Activated naive CD4-positive, alpha-beta T cell treated with anti-CD3 and anti-CD28 coated beads for 36 hours (primary cell): ENCODE measurements around the gene DOP1A. TPM values are rescaled to one million over a fixed set of nuclear protein-coding genes. Genes with fewer than 3 reads are reported as not detected.

Experiments
- CTCF ChIA-PET: fragments of 350-600 bp; sonication (Branson Sonifier 250); formaldehyde crosslinking; loops from one replicate; lab custom pipeline; 2021; ENCODE audit warnings: antibody characterized with exemption; lab: Charles Lee
- DNase-seq: peaks from one replicate; pipeline ENCODE4 v3.0.0-alpha.2; 2020
- H3K27ac Mint-ChIP-seq: one replicate; pipeline ENCODE4 v1.8.0; 2021; ENCODE audit warnings: mild to moderate bottlenecking, mixed read lengths
- H3K27me3 Mint-ChIP-seq: one replicate; pipeline ENCODE4 v1.8.0; 2021; ENCODE audit warnings: low read depth, mixed read lengths
- H3K36me3 Mint-ChIP-seq: one replicate; pipeline ENCODE4 v1.8.0; 2021; ENCODE audit warnings: low read depth, mixed read lengths
- H3K4me1 Mint-ChIP-seq: one replicate; pipeline ENCODE4 v1.8.0; 2021; ENCODE audit warnings: low read depth, mixed read lengths
- H3K4me3 Mint-ChIP-seq: one replicate; pipeline ENCODE4 v1.8.0; 2021; ENCODE audit warnings: mild to moderate bottlenecking, moderate library complexity, mixed read lengths
- H3K9me3 Mint-ChIP-seq: one replicate; pipeline ENCODE4 v1.8.0; 2021; ENCODE audit warnings: mixed read lengths
- intact Hi-C: fragments of 100-400 bp; cut with micrococcal nuclease; formaldehyde crosslinking; loops from one replicate; pipeline ENCODE4 v1.15.1; 2023
- total RNA-seq, 2 experiments: library from RNA; stranded (reverse); gene quantifications; one replicate each; pipeline ENCODE4 v1.2.3, GENCODE V29; 2021

DOP1A gene, protein sequence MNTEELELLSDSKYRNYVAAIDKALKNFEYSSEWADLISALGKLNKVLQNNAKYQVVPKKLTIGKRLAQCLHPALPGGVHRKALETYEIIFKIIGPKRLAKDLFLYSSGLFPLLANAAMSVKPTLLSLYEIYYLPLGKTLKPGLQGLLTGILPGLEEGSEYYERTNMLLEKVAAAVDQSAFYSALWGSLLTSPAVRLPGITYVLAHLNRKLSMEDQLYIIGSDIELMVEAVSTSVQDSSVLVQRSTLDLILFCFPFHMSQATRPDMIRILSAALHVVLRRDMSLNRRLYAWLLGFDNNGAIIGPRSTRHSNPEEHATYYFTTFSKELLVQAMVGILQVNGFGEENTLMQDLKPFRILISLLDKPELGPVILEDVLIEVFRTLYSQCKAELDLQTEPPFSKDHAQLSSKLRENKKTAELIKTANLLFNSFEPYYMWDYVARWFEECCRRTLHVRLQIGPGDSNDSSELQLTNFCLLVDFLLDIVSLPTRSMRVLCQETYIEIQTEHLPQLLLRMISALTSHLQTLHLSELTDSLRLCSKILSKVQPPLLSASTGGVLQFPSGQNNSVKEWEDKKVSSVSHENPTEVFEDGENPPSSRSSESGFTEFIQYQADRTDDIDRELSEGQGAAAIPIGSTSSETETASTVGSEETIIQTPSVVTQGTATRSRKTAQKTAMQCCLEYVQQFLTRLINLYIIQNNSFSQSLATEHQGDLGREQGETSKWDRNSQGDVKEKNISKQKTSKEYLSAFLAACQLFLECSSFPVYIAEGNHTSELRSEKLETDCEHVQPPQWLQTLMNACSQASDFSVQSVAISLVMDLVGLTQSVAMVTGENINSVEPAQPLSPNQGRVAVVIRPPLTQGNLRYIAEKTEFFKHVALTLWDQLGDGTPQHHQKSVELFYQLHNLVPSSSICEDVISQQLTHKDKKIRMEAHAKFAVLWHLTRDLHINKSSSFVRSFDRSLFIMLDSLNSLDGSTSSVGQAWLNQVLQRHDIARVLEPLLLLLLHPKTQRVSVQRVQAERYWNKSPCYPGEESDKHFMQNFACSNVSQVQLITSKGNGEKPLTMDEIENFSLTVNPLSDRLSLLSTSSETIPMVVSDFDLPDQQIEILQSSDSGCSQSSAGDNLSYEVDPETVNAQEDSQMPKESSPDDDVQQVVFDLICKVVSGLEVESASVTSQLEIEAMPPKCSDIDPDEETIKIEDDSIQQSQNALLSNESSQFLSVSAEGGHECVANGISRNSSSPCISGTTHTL (N-terminal part only)
- total RNA-seq, result 1 to 10 TPM; 5.0 to 6.5 TPM

DNA sequence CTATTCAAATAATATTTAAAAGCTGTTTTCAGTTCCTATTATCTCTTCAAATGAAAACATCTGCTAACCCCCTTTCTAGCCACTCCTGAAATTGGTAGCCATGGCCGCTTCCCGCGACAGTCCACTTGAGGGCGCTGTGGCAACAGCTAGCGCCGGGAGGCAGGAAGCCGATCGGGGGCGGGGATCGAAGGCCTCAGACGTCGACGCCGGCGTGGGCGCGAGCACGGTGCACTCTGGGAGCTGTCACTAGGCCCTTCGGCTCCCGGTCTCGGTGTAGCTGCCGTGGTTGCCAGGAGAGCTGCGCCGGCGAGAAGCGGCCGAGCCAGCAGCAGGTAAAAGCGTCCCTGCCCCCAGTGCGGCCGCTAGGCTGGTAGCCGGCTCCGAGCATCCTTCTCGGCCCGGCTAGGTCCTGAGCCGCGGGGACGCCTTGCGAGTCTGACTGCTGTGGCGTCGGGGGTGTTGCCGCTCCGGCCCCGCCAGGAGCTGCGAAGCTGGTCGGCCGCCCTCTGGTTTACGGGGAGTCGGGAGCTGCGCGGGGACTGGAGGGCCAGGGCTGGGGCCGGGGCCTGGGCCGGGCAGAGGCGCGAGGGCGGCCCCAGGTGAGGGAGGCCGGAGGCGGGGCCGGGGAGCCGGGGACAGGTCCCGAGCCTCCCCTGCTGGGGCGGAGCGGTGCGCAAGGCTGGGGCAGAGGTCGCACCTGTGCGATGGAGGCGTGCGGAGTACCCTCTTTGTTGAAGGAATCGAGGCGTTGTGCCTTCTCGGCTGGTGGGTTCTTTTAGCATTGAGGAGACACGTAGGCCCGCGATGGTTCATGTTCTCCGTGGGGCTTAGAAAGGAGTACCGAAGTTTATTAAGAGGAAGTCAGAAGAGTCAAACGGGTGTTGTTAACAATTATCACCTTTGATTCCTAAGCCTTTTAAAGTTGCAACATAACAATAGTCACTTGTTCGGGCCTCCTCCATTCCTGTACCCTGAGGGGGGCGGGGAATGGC is at the start of gene DOP1A:
Gene DOP1A (plus strand): TSS at position 224 of the 992 bp plus-strand sequence. CDS start 29,307 bp downstream, outside the sequence.
- CTCF ChIA-PET, result interaction anchor here (0.6 to 8.6 kb wide), 34 partner anchors 8 to 819 kb away, joined by 3 to 149 read pairs (median 5); partner anchors contain the start of genes IBTK, PGM3, PRSS35 and RWDD2A
- Mint-ChIP-seq H3K4me3 (peak within 1 kb of the TSS; percentile 87), H3K36me3 (peaks cover 5% of the 10 kb centered on the region), H3K27ac (peak within 1 kb of the TSS; percentile 76), H3K27me3 (no peaks in the 10 kb centered on the region), H3K9me3 (no peaks in the 10 kb centered on the region), H3K4me1 (peaks cover 40% of the 10 kb centered on the region)
- intact Hi-C loops, result loop anchor here (1.0 to 5.0 kb wide), 7 partner anchors 126 to 1950 kb away; partner anchors contain the start of genes CEP162, CYB5R4, PGM3 and RWDD2A
- DNase-seq, result peak; percentile 98

DNA sequence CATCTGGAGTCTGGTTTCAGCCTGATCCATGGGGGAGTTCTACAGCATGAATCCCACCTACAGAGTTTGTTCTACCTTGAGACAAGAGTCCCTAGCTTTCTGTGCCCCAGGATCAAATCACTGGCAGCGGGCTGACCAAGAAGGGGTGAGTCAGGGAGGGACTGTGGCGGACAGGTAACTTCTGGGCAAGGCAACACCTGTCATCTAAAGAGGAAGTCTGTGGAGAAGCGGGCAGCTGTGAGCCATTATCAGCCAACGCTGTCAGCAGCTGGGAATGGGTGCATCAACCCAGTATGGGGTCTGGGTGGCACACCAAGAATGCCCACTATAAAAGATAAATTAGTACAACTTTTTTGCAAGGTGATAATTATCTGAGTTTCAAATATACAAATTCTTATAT is 47.7 kb upstream of the DOP1A start:
- Mint-ChIP-seq H3K9me3 (peaks cover 2% of the 10 kb centered on the region), H3K36me3 (peaks cover 59% of the 10 kb centered on the region), H3K27ac (no peak overlapping the region), H3K4me1 (no peaks in the 10 kb centered on the region), H3K4me3 (no peak overlapping the region), H3K27me3 (no peaks in the 10 kb centered on the region)
- DNase-seq, result no peak
- intact Hi-C loops, result no loop called here
- CTCF ChIA-PET, result no interaction called here

DNA sequence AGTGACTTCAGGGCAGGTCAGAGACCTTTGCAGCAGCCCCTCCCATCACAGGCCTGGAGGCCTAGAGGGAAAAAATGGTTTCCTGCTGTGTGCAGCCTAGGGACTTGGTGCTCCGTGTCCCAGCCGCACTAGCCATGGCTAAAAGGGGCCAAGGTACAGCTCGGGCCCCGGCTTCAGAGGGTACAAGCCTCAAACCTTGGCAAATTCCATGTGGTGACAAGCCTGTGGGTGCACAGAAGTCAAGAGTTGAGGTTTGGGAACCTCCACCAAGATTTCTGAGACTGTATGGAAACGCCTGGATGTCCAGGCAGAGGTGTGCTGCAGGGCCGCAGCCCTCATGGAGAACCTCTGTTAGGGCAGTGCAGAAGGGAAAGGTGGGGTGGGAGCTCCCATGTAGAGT is 35.8 kb upstream of the DOP1A start:
- Mint-ChIP-seq H3K27me3 (no peaks in the 10 kb centered on the region), H3K9me3 (peaks cover 17% of the 10 kb centered on the region), H3K4me1 (no peaks in the 10 kb centered on the region), H3K27ac (no peak overlapping the region), H3K36me3 (peaks cover 65% of the 10 kb centered on the region), H3K4me3 (no peak overlapping the region)
- no peak for DNase-seq
- intact Hi-C loops, result no loop called here
- CTCF ChIA-PET, result no interaction called here

DNA sequence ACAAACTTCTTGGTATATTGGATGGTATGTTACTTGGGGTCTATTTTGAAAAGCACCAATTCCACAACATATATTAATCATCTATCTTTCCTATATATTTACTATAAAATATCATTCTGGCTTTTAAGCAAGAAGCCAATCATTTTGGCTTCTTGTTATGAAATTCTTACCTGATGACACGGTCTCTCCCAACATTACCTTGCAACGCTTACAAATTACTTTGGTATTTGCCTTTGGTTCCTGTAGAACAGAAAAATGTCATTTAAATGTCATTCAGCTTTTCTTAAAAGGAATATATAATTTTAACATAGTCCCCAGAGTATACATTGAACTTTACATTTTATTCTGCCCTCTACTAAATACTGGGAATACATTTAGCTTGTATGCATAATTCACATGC is 29.2 kb upstream of the DOP1A start:
- Mint-ChIP-seq H3K4me1 (no peaks in the 10 kb centered on the region), H3K4me3 (no peak overlapping the region), H3K27ac (no peak overlapping the region), H3K27me3 (no peaks in the 10 kb centered on the region), H3K36me3 (peaks cover 32% of the 10 kb centered on the region), H3K9me3 (peaks cover 9% of the 10 kb centered on the region)
- CTCF ChIA-PET, result no interaction called here
- intact Hi-C loops, result no loop called here
- DNase-seq, result no peak

DNA sequence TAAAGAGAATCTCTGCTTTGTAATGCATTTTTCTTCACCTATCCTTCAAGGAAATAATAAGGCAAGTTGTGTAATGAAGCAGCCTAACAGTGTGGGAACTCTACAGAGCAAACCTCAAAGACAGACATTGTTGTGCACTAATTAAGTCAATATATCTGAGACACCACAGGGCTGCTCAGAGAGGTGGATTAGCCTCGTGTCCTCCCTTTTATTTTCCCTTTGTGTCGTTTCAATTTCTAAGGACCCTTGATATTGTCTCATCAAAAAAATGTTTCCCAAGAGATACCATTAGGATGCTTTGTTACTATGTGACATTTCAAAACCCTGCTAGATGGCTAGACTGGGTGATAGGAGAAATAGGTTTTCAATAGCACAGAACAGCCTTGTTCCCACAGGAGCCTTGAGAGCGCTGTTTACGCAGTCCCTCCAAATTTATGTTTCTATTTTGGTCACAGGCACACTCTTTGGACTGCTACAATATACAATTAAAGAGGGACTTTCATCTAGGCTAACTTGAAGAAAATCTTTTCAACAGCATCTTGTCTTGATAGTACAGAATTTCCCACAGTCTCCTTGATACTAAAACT is 24.9 kb upstream of the DOP1A start:
- no peaks in the 10 kb centered on the region for H3K9me3 Mint-ChIP-seq
- no peak overlapping the region for H3K27ac Mint-ChIP-seq
- no peaks in the 10 kb centered on the region for H3K27me3 Mint-ChIP-seq
- H3K4me1 Mint-ChIP-seq, result no peaks in the 10 kb centered on the region
- H3K4me3 Mint-ChIP-seq, result no peak overlapping the region
- CTCF ChIA-PET, result no interaction called here
- no peak for DNase-seq
- H3K36me3 Mint-ChIP-seq, result peaks cover 5% of the 10 kb centered on the region
- intact Hi-C loops, result no loop called here

DNA sequence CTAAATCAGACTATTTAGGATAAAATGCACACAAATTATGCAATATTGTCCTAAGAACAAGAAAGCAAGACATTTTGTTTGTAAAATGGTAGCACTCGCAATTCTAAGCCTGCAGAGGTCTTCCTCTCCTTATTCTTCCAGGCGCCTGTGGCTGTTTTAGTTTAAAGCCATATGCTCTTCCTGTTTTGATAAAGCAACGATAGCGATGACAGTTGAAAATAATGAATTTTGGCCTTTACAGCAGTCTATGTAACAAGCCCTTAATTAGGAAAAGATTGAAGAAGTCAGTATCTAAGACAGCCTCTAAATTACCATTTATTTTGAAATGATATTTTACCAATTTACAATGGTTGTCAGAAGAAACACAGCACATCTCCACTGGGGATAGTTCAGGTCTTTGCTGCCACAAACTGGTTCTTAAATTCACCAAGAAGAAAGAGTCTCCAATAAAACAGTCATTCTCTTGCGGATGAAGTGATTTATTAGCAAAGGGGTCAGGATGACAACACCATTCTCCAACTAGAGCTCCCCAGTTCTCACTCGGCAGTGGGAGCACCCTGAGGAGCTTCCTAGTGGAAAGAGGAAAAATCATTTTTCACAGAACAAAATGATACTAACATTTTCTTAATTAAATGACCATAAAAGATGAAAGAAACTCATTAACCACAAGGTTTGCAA is 23.2 kb upstream of the DOP1A start:
- Mint-ChIP-seq H3K4me3 (no peak overlapping the region), H3K36me3 (peaks cover 7% of the 10 kb centered on the region), H3K27ac (no peak overlapping the region), H3K4me1 (no peaks in the 10 kb centered on the region), H3K27me3 (no peaks in the 10 kb centered on the region), H3K9me3 (no peaks in the 10 kb centered on the region)
- no peak for DNase-seq
- intact Hi-C loops, result no loop called here
- CTCF ChIA-PET, result interaction anchor here (0.7 kb wide), 1 partner anchor 796 kb away, joined by 3 read pairs; no protein-coding TSS in a partner anchor

DNA sequence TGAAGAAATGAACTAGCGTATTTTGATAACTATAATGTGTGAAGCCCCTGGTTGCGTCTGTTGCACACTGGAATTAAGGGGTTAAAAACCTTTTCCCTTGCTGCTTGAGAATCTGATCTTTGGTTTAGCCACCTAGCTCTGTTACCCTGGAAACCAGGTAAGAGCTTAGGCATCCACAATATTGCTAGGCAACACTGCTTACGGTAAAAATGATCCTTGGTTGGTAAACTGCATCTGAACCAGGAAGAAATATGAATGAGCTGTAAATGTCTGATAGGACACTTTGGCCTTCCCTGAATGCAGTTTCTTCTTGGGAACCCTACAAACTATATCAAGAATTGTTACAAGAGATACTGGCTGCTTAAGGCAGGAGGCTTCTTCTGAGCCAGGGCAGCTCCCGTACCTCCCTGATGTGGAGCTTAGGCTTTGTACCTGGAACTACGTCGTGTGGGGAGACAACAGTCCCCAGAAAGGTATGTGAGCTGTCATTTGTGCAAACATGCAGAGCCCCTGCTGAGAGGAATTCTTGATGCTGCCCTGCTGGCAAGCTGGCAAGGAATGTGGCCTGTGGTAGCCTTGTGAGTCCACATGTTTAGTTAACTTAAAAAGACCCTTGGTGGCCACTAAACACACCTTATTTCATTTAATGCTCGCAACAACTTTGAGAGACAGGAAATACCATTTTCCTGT is 20.3 kb upstream of the DOP1A start:
- peaks cover 14% of the 10 kb centered on the region for H3K36me3 Mint-ChIP-seq
- no peaks in the 10 kb centered on the region for H3K4me1 Mint-ChIP-seq
- intact Hi-C loops, result no loop called here
- no peak overlapping the region for H3K4me3 Mint-ChIP-seq
- no peaks in the 10 kb centered on the region for H3K9me3 Mint-ChIP-seq
- no peak overlapping the region for H3K27ac Mint-ChIP-seq
- no peak for DNase-seq
- no peaks in the 10 kb centered on the region for H3K27me3 Mint-ChIP-seq
- CTCF ChIA-PET, result interaction anchor here (1.3 kb wide), 1 partner anchor 19 kb away, joined by 6 read pairs; the partner anchor contains the start of gene UBE3D

DNA sequence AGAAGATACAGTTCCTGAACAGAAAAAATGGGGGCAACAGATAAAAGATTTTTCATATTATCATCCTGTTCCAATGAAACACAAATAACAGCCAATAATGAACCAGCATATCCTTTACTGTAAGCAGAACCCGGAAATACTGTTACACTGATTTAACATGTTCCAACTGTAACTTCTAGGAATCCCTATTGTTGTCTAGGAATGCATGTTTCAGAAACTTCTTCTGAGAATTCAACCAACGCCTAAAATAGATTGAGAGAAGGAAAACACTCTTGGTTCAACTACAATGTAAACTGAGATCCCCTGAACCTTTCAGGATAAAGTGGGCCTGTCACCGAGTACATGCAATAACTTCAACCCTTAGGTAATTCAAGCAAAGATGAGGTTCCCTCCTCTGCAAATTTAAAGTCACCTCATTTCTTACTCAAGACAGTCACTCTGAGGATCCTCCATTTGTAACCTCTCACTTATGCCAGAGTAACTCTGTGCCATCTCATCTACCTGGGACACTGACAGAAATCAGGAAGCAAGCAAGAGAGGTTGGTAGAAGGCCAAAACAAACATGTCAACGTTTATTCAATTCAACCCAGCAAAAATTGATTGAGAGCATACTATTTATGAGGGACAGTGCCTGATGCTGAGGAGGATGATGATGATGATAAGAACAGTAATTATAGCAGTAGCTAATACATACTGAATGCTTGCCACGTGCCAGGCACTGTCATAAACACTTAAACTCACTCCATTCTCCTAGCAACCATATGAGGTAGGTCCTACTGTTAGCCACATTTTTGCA is 15.9 kb upstream of the DOP1A start:
- Mint-ChIP-seq H3K27me3 (no peaks in the 10 kb centered on the region), H3K4me1 (no peaks in the 10 kb centered on the region), H3K36me3 (peaks cover 23% of the 10 kb centered on the region), H3K27ac (no peak overlapping the region), H3K9me3 (no peaks in the 10 kb centered on the region), H3K4me3 (no peak overlapping the region)
- DNase-seq, result no peak
- intact Hi-C loops, result loop anchor here (10.0 kb wide), 1 partner anchor 357 kb away; no protein-coding TSS in a partner anchor
- CTCF ChIA-PET, result interaction anchor here (6.7 kb wide), 1 partner anchor 14 kb away, joined by 58 read pairs; the partner anchor contains the start of genes DOP1A and UBE3D

DNA sequence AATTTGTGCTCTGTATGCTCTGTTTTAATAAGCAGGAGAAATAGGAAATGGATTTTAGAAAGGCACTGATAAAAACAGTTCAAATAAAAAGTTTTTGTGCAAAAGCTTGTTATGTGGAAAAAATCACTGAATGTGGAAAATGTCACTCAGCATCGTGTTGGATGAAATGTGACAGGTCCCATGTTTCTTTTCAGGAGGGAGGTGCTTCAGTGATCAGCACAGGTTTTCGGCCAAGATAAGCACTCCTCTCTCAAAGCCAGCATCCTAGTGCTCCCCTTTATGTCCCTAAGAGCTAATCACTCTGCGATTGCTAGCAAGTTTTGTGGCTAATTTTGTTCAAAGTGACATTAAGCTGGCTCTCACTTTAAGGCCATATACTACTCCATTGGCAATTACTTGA is 13.8 kb upstream of the DOP1A start:
- Mint-ChIP-seq H3K4me3 (no peak overlapping the region), H3K27me3 (no peaks in the 10 kb centered on the region), H3K36me3 (peaks cover 32% of the 10 kb centered on the region), H3K9me3 (no peaks in the 10 kb centered on the region), H3K4me1 (peaks cover 3% of the 10 kb centered on the region), H3K27ac (no peak overlapping the region)
- intact Hi-C loops, result loop anchor here (10.0 kb wide), 1 partner anchor 359 kb away; no protein-coding TSS in a partner anchor
- CTCF ChIA-PET, result interaction anchor here (0.7 to 6.7 kb wide), 7 partner anchors 12 to 792 kb away, joined by 3 to 58 read pairs (median 4); partner anchors contain the start of genes DOP1A and UBE3D
- no peak for DNase-seq
